Measurements from ENCODE around the gene ARHGAP42.

DNA sequence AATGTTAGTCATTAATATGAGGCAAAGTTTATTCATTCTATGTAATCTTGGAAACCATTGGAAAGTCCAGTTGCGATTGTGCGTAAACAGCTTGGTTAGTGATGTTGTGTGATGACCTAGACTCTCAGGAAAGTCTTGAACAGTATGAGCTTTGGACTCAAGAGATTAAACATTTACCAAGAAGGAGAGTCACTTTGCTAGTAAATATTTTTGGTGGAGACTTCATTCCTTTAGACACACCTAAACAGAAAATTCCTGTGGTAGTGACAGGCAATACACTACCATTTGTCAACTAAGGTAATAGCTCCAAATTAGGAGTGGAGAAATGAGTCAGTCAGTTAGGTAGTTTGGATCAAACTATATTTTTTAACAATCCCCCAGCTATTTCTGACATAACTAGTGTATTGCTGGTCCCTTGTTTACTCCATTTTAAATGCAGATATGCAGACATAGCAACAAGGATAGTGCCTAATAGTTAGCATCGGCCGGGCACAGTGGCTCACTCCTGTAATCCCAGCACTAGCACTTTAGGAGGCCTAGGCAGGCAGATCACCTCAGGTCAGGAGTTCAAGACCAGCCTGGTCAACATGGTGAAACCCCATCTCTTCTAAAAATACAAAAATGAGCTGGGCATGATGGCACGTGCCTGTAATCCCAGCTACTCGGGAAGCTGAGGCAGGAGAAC is 89.3 kb downstream of the ARHGAP42 start:
- TF ChIP-seq, protein P1, sequence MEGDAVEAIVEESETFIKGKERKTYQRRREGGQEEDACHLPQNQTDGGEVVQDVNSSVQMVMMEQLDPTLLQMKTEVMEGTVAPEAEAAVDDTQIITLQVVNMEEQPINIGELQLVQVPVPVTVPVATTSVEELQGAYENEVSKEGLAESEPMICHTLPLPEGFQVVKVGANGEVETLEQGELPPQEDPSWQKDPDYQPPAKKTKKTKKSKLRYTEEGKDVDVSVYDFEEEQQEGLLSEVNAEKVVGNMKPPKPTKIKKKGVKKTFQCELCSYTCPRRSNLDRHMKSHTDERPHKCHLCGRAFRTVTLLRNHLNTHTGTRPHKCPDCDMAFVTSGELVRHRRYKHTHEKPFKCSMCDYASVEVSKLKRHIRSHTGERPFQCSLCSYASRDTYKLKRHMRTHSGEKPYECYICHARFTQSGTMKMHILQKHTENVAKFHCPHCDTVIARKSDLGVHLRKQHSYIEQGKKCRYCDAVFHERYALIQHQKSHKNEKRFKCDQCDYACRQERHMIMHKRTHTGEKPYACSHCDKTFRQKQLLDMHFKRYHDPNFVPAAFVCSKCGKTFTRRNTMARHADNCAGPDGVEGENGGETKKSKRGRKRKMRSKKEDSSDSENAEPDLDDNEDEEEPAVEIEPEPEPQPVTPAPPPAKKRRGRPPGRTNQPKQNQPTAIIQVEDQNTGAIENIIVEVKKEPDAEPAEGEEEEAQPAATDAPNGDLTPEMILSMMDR (IDR thresholded peaks at IDR 0.05; ENCODE audit: low read length), result no peak
- no peak for TF ChIP-seq EZH2 (IDR thresholded peaks at IDR 0.05; ENCODE audit: borderline replicate concordance, low read length)

Measured in OCI-LY1 (cell line).